NCI-H2227 (cell line): Measurements from ENCODE around the gene DUSP1.

Experiments used
- DNase-seq: peaks from one replicate; lab custom pipeline; 2025; ENCODE audit not compliant: unreplicated experiment; lab: John Stamatoyannopoulos, UW

The DUSP1 gene

DNA sequence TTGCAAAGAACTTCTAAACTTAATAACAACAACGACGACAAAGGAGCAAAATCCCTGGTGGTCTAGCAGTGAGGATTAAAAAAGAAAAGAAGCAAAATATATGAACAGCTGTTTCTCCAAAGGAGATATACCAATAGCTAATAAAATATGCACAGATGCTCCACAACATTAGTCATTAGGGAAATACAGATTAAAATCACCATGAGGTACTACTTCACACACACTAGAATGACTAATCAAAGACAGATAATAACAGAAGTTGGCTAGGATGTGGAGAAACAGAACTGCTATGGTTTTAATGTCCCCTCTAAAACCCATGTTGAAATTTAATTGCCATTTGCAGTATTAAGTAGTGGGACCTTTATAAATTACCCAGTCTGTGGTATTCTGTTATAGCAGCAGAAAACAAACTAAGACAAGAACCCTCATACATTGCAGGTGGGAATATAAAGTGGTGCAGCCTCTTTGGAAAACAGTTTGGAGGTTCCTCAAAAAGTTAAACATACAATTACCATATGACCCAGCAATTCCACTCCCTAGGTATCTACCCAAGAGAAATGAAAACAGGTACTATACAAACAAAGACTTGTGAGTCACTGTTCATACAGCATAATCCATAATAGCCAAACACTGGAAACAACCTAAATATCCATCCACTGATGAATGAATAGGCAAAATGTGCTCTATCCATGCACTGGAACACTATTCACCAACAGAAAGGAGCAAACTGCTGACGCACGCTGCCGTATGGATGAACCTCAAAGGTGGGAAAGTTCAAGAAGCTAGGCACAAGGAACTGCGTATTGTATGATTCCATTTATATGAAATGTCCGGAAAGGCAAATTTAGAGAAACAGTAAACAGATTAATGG lies 11.4 kb upstream of the DUSP1 start:
- no peak for DNase-seq

DNA sequence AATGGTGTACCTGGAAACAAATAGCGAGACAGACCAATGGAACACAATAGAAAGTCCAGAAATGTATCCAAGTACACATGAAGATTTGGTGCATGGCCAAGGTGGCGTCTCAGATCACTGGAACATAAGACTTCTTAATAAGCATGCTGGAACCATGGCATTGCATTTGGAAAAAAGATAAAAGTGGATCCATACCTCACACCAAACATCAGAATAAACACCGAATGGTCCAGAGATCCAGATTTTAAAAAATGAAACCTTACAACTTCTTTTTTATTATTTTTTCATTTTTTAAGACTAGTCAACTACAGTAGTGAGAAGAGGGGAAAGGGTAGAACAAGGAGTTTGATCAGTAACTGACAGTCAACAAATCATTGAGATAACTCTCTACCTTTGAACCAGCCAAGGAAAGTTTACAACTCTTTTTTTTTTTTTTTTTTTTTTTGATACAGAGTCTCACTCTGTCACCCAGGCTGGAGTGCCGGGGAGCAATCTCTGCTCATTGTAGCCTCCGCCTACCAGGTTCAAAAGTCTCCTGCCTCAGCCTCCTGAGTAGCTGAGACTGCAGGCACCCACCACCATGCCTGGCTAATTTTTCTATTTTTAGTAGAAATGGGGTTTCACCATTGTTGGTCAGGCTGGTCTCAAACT lies 8.8 kb upstream of the DUSP1 start:
- DNase-seq, result no peak

DNA sequence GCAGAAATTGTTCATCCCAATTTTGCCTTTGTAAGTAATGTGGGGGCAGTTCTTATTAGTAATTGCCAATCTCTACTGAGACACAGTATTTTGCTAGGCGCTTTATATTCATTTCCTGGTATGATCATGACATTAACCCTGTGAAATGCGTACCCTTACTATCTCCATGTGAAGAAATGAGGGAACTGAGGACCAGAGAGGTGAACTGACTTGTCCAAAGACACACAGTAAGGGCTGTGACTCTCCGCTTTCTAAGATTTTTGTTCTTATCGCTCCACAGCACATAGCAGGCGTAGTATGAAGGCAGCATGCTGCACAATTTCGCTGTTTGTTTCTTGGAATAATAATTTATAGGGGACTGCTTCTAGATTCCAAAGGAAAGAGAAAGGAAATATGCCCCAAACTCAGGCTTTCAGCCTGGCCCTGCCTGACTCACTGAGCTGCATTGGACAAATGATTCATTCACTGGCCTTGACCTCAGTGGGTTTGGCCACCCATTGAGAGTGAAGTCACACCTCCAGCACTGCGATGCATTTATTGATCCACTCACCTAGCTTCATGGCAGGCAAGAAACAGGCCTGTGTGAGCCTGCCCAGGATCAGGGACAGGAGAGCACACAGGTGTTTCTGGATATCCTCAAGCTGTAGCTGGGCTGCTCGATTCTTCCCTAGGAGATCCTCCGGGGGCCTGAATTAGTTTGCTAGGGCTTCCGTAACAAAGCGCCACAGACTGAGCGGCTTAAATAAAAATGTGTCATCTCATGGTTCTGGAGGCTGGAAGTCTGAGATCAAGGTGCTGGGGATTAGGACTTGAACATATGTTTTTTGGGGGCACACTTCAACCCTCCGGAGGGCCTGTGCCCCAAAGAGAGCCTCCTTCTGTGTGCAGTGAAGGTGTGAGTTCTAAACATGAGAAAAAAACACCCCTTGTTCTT lies 7.2 kb upstream of the DUSP1 start:
- no peak for DNase-seq

DNA sequence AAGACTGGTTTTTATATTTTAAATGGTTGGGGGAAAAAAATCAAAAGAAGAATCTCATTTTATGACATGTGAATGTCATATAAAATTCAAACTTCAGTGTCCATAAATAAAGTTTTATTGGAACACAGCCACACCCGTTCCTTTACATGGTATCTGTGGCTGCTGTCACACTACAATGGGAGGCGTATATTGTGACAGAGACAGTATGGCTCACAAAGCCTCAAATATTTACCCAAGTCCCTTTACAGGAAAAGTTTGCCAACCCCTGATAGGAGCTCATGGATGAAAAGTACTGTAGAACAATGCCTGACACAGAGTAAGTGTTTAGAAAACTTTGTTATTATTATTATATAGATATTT lies 5.2 kb upstream of the DUSP1 start:
- no peak for DNase-seq

DNA sequence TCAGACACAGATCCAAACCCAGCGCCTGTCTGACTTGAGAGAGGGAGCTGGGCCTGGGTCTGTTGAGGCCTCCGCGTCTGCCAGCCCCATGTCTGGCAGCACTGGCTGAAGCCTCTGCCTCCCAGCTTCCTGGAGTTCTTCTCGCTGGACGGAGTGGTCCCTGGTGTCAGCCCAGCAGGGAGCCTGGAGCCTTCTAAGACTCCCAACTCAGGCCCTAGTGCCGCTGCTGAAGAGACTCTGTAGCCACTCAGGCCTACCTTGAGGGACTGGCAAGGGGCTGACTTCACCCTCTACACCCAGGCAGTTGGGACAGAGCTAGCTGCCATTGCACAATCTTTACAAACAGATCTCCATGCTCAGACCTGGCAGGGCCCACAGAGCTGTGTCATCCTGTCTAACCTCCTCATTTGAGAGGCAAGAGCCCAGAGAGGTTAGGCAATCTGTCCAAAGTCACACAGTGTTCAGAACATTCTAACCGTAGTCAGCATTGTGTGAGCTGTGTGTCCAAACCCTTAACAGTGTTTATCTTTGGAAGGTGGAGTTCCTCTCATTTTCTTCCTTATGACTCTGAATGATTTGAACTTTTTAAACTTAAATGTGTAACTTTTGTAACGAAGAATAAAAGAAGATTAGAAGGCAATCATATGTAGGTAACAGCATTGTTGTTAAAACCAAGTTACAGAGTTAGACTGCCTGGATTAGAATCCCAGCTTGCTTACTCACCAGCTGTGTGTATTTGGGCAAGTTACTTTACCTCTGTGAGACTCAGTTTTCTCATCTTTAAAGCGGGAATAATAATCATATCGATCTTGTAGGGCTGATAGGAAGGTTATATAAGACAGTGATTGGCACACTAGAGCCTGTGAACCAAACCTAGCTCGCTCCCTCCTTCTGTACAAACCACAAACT lies 4.6 kb upstream of the DUSP1 start:
- no peak for DNase-seq

DNA sequence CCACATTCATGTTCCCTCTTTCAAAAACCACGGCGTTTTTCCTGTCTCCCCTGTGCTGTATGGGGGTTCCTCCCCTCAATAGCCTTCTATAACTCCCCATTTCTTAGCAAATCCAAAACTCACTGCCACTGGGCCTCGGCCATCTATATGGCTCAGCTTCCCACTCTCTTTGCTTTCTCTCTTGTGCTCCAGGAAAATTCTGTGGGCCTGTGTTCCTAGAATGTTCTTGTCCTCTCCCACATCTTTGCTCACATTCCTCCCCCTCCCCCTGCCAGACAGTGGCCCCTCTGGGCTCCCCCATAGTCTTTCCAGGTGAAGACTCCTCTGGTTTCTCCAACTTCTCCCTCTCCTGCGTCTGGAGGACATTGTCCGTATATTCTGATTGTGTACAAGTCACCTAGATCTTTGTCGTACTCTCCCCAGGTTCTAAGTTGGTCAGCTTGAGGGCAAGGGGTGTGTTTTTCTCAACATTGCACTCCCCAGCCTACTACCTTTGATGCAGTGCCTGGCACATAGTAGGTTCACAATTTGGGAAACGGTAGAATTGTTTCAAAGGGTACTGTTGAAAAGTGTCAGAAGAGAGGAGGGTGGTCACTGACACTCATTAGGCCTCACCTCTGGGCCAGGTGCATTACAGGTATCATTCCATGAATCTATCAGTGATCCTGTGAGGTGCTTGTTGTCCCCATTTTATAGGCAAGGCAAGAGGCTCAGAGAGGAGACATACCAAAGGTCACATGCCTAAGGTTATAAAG lies 3.7 kb upstream of the DUSP1 start:
- no peak for DNase-seq

DNA sequence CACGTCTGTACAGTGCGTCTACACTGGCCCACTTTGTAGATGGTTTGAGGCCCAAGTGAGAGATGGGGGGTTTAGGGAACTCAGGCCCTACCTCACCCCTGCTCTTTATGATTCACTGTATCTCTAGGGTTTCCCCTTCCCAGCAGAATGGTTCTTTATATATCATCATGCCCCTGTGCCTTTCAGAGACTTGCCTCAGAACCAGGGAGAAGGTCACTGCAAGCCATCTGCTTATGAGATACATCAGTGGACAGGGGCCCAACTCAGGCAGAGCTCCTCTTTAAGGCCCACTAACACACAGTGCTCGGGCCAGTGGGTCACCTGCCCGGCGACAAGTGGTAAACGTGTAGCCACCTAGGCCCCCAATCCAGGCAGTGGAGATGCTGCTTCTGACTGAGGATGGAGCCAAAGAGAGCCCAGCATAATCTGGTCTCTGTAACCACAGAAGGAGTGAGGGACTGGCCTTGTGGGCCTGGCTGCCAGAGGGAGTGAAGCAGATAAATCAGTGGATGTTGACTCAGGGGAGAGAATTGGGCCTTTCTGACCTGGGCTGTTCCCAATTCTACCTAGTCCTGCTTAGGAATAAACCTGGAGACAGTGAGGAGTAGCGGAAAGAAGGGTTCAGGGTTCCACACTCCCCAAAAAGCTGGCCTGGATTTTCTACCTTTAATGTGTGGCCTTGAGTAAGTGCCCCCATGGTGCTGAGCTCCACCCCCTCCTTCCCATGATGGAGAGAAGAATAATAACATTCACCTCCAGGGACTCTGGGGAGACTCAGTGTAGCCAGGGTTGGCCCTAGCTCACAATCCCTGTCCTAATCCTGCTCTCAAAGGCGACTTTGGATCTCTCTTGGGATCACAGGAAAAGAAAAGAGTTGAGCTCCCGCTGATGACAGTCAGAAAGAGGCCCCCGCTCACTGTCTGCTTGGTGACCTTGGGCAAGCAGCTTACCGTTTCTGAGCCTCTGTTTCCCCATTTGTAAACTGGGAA lies 2.8 kb upstream of the DUSP1 start:
- DNase-seq, result no peak

DNA sequence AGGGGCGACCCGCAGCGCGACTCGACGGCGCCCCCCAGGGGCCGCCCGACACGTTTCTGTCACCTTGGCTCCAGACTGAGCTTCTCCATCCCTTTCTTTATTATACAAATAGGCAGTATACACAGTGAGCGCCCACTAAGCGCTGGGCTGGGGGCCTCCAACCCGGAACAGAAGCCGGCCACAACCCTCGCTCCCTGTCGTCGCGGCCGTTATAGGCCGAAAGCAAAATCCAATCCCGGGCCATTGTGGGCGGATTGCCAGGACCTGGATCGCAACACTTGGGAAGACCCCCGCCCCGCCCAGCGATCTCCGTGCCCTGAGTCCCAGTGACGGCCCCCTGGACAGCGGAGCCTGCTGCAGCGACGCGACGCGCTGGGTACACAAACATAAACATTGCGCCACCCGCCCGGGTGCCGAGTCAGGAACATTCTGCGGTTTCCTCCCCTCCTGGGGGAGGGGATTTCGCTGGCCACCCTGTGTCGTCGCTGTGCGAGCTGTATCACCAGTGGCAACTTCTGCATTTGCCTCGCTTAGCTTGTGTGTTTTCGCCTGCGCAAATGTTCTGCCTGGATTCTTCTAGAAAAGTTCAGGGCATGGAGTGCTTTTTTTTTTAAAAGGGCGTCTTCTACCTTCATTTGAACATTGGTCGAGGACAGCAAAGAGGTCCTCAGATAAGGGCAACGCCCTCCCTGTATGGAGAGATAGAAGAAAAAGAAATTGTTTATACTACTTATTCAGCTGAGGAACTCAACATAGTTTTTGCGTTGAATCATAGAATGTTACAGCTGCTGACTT lies 1.3 kb upstream of the DUSP1 start:
- peak; percentile 77 for DNase-seq

DNA sequence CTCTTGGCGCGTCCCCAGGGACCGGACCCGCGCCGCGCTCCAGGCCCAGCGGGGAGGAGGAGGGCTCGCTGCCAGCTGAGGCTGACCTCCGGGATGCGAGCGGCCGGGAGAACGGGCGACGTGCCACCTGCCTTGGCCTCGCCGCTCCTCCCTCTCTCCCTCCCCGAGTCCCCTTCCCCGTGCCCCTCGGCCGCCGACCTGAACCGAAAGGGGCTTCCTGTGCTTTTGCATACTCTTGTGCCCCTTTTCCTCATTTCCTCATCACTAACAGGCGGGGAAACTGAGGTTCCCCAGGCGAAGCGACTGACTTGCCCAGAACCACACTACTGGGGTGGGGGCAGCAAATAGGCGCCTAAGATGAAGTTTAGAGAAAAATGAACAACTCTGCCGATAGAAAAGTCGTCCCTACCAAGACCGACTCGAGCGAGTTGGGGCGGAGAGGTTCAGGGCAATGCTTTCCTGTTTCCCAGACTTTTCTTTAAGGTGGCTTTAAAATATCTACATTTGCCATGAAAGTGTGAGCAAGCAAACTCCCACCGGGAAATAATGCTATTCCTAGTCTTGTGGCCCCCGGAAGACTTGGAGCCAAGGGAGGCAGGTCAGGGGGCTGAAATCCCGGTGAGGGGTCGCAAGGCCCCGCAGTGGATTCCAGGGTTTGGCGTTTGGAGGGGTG lies 580 bp upstream of the DUSP1 start:
- DNase-seq, result no peak

DNA sequence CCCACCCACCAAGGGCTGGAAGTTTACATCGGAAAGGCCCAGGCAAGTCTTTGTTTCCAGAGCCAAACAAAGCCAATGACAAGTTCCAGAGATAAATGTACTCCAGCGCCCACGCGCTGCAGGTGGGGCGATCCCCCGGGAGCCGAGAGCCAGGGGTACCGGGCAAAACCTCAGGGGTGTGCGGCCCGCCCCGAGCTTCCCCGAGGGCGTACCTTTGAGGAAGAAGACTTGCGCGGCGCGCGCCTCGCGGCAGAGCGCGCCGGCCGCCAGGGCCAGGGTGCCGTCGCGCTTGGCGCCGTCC lies 671 bp downstream of the DUSP1 start:
- DNase-seq, result no peak

DNA sequence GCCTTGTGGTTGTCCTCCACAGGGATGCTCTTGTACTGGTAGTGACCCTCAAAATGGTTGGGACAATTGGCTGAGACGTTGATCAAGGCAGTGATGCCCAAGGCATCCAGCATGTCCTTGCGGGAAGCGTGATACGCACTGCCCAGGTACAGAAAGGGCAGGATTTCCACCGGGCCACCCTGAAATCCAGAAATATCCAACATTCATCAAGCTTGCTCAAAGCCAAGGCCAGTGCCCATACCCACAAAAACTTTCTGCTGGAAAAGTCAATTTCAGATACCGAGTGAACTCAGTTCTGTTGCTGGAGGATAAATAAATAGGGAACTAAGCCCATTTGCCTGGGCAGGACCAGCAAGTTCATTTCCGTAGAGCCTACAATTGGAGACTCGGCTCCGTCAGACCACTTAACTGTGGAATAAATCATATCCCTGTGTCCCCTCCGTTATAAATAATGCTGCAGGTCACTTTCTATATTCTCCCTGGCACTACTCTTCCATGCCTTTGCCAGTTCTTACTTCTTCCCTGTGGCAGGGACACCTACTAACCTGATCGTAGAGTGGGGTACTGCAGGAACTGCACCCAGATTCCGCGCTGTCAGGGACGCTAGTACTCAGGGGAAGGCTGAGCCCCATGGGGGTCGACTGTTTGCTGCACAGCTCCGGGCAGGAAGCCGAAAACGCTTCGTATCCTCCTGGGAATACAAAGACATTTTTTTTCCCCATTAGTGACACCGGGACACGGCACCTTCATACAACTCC lies 1.2 kb downstream of the DUSP1 start:
- no peak for DNase-seq

DNA sequence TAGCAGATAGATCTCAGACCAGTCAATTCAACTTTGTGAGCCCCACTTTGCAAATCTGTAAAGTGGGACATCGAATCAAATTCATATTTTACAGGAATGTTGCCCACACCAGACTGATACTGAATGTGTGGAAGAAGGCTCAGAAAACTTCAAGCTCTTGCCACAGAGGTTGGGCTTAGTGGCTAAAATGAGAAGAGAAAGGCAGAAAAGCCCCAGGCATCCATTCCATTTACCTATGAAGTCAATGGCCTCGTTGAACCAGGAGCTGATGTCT lies 1.7 kb downstream of the DUSP1 start:
- DNase-seq, result no peak

DNA sequence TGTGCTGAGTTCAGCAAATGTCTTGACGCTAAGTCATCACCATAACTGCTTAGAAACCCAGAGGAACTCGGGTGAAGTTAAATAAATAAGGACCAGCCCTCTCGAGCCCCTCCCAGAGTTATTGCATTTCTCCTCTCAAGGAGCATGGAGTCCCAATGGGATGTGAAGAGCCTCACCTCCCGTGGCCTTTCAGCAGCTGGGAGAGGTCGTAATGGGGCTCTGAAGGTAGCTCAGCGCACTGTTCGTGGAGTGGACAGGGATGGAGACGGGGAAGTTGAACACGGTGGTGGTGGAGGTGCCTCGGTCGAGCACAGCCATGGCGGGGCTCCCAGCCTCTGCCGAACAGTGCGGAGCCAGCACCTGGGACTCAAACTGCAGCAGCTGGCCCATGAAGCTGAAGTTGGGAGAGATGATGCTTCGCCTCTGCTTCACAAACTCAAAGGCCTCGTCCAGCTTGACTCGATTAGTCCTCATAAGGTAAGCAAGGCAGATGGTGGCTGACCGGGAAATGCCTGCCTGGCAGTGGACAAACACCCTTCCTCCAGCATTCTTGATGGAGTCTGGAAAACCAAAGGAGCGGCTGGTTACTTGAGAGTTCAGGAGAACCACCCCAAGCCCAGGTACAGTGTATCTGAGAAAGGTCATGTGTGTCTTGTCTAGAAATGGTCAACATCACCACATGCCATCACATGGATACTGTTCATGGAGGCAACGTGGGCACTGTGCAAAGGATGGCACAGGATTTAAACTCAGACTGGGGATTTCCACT lies 2.2 kb downstream of the DUSP1 start:
- DNase-seq, result no peak

DNA sequence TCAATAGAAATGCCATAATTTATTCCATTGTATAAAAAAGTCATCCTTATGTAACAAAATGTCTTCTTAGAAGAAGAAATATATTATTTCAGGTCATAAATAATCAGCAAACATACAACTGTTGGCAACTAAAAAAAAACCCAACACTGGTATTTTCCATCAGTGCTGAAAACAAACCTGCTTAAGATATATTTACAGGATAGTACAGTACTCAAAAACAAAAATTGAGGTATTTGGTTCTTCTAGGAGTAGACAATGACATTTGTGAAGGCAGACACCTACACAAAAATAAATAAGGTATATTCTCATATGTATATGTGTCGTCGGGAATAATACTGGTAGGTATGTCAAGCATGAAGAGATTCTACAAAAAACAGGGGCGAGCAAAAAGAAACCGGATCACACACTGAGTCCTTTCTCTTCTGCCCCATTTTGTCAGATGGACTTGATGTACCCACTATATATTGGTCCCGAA lies 2.9 kb downstream of the DUSP1 start:
- no peak for DNase-seq

DNA sequence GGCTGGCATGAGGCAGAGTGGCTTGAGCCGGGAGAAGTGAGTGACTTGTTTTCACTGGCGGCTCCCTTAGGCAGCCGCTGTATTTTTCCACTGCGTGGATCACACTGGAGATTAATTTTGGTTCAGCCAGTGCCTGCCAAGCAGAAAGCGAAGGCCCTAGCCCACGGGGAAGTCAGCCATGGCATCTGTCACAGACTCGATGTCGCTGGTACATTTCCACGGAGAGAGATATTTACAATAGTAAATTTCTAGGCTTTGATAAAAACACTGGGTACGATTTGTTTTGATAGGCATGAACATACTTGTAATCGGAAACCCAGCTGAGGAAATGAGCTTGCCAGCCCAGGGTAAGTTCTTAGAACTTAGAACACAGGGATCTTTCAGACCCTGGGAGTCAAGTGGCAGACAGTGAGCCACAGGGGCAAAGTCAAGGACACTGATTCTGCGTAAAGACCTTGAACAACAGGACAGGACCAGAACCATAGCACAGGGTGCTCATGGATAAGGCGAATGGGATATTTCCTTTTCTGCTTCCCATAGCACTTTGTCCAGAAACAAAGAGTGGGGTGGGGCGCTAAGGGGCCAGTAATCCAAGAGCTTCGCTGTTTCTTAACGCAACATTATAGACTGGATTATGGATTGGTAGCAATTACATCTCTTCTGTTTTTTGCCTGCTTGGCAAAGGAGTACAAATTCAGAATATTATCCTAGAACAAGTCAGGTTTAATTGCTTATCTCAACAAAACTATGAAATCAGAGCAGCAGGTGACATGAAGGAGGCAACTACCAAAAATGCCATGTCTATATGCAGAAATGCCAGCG lies 4.5 kb downstream of the DUSP1 start:
- DNase-seq, result no peak
